ENCODE measurements around the gene TIMM10.

Gene TIMM10

GRCh38 chr11:57490456-57491248, 39.9 kb downstream of the TIMM10 start:
- Histone ChIP-seq H3K27ac (no peak overlapping the region), H3K4me3 (no peak overlapping the region)

DNA sequence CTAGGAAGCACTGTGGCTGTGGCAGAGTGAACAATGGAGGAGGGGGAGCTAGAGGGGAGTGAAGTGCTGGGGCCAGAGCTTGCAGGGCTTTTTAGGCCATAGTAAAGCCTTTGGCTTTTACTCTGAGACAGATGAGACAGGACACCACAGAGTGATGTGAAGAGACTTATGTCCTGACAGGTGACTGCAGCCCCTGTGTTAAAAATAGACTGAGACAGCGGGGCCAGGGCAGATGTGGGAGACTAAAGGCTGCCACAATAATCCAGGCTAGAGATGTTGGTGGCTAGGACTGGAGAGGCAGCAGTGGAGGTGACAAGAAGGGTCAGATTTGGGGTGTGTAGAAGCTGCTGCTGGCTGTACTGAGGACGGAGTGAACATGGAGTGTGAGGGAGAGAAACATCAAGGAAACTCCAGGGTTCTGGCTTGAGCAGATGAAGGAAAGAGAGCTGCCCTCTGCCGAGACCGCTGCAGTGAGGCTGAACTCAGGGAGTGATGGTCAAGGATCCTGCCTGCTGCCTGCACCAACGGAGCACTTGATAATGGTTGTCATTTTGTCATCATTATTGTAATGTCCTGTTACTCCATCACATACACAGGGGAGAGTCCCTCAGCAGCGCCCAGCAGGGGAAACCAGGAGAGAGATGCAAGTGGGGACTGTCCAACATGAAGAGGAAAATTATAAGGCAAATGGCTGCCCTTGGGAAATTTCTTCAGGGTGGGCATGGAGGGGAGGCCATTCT, 42.5 kb downstream of the TIMM10 start:
- no peak overlapping the region for H3K4me3 ChIP-seq

DNA sequence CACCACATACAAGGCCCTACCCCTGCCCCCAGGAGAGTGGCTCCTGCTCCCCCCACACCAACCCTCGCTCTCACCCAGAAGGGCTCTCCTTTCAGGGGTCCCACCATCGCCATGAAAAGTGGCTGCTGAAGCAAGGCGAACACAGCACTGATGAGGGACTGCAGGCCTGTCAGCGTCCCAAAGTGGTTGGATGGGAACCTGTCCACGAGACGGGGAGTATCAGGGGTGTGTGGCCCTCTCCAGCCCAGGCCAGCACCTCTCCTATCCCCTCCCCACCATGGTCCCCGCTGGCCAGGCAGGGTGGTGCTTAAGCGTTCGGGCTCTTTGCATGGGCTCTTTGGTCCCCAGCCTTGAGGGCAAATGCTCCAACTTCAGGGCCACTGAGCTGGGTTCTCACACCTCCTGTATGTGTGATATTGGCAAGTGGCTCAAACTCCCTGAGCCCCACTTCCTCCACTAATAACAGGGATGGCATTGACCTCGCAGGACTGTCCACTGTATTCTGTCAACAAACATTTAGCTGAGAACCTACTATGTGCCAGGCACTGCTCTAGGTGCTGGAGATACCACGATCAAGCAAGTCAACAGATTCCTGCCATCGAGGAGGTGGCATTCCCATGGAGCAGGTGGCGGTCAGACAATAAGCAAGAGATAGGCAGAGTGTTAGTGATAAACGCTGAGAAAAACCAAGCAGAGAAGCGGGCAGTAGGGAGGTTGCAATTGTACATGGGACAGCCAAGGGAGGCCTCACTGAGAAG, 43.4 kb downstream of the TIMM10 start:
- Histone ChIP-seq H3K27ac (no peak overlapping the region), H3K4me3 (no peak overlapping the region)

More for the DNA sequence above, 42.5 kb downstream of the TIMM10 start:
- no peak overlapping the region for H3K27ac ChIP-seq

- H3K27ac ChIP-seq: no peak overlapping the region
- H3K4me3 ChIP-seq: no peak overlapping the region
These were observed 45.1 kb downstream of the TIMM10 start for GRCh38 chr11:57485217-57485990.

DNA sequence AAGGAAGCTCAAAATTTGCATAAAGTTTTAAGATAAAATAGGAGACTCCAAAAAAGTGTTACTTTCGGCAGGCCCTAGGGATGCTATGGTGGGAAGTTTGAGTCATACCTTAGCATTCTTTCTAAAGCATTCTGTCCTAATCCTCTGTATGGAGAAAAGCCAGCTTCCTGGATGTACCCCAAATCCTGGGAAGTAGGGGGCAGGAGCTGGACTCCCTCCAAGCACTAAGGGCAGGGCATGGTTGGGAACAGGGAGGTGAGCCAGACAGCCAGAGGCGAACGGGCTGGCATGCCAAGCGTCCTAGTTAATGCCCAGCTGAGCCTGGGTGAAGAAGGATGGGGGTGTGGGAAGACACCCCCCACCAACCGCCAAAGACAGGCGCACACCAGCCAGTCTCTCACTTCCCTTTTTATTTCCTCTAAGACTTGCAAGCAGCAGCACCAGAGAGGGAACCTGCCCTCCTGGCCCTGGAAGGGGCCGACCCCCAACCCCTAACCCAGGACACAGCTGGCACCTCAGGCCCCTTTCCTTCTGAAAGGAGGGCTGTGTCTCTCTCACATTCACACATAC, 46.3 kb downstream of the TIMM10 start:
- Histone ChIP-seq H3K4me3 (no peak overlapping the region), H3K27ac (no peak overlapping the region)

DNA sequence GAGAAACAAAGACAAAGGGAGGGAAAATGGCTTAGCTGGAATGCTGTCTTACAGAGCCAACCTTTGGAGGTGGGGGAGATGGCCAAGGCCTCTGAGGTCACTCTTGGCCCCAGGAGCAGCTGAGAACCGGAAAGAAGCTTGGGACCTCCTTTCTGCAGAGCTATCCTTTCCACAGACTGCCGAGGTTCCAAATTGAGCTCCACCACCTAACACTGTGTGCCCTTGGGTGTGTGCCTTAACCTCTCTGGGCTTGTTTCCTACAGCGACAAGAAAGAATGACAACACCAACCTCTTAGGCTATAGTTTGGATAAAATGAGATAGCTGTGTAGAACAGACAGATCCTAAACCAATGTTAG, 47.0 kb downstream of the TIMM10 start:
- no peak overlapping the region for H3K27ac ChIP-seq
- no peak overlapping the region for H3K4me3 ChIP-seq

GRCh38 chr11:57482782-57483561, 47.6 kb downstream of the TIMM10 start:
- H3K27ac ChIP-seq: no peak overlapping the region
- H3K4me3 ChIP-seq: peak overlapping the region in 5 of 7 experiments; percentile 10 to 30 (median 16)

DNA sequence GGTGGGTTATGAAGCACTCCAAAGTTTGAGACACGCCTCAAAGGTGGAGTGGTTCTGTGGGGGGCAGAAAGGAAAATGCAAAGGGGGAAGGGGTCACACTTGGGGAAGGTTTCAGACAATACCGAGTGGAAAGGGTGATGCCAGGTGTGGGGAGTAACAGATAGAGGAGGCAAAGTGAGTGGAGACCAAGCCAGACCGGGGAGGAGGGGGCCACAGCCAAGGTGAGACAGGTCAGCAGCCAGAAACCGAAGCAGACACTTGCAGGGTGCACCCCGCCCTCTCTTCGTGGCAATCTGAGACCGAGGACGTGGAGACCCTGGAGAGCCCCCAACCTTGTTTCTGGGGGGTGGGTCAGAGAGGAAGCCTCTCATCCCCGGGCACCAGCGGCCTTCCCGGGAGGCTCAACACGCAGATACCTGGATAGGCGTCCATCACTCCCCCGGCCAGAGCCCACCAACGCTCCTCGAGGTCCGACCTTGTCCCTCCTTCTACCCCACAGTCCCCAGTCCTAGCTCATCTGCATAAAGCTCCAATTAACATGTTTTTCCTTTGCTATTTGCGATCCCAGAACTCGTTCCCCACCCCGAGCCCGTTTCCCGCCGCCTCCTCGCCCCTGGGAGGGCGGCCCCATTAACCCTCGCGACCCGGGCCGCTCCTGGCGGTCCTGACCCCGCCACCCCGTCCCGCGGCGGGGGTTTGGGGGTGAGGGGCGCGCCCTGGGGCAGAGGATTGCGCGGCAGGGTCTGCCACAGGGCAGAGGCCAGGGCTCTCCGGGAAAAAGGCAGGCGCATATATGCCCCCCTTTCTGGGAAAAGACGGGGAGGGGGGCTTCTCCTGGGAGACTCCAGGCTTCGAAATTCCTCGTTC, 48.4 kb downstream of the TIMM10 start:
- H3K27ac ChIP-seq: no peak overlapping the region
- peak overlapping the region in 4 of 7 experiments; percentile 10 to 30 (median 20) for H3K4me3 ChIP-seq

DNA sequence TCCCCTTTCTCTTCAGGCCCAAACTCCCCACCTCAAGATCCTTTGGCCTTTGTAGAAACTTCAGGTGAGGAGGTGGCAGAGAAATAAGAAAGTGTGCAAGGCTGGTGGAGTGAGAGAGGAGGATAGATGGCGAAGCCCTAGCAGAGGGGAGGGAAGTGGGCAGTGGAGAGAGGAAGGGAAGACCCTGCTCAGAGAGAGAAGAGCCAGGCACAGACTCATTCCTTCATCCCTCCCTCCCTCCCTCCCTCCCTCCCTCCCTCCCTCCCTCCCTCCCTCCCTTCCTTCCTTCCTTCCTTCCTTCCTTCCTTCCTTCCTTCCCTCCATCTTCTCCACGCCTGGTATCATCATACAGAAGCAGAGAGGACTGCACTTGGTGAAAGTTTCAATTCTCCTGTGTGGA, 49.2 kb downstream of the TIMM10 start:
- H3K27ac ChIP-seq: no peak overlapping the region
- H3K4me3 ChIP-seq: no peak overlapping the region

DNA sequence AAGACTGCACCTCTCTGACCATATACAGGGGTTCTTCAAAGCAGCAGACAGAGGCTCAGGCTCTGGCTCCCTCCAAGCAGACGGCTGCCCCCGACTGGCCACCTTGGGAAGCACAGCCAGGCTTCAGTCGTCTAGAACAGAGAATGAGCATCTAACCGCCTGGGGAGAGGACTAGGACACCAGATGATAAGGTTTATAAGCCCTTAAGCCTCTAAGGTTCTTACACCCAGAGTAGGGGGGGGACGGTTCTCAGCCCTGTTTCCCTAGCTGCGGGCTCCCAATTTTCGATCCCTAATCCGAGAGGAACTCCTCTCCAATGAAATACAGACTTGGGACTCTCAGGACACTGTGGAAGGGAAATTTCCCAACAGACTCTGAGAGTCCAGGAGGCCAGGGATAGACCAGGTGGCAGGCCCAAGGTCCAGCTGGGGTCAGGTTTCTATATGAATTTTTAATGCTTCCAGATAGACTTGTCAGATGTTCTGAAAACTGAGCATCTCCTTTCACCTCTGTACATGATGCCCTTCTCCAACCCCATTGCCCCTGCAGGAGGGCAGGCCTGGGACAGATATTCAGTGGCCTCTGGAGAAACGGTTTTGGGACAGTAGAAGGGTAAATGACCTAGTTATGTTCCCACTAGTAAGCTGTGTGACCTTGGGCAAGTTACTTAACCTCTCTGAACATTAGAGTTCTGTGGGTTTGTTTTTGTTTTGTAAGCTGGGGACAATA, 50.0 kb downstream of the TIMM10 start:
- no peak overlapping the region for H3K4me3 ChIP-seq
- no peak overlapping the region for H3K27ac ChIP-seq

GRCh38 chr11:57479911-57480310, 50.6 kb downstream of the TIMM10 start:
- Histone ChIP-seq H3K27ac (no peak overlapping the region), H3K4me3 (no peak overlapping the region)

GRCh38 chr11:57479021-57479663, 51.4 kb downstream of the TIMM10 start:
- H3K4me3 ChIP-seq: no peak overlapping the region
- no peak overlapping the region for H3K27ac ChIP-seq
